ENCODE measurements around the gene SP8.
"Not testable (repeated sequence)": the region's sequence is repeated elsewhere in the genome, so short reads cannot be mapped to it uniquely, and the experiment has no call there.

Gene SP8

GRCh38 chr7:20828947-20829346 is 42.3 kb upstream of the SP8 start:
- no peak for DNase-seq
- Histone ChIP-seq H3K9me3 (no peaks in the 10 kb centered on the region), H3K36me3 (no peaks in the 10 kb centered on the region), H3K4me3 (ENCODE audit: low read depth, low read length) (no peak overlapping the region), H3K27me3 (no peaks in the 10 kb centered on the region), H3K4me1 (no peaks in the 10 kb centered on the region)
- TF ChIP-seq, protein P1, sequence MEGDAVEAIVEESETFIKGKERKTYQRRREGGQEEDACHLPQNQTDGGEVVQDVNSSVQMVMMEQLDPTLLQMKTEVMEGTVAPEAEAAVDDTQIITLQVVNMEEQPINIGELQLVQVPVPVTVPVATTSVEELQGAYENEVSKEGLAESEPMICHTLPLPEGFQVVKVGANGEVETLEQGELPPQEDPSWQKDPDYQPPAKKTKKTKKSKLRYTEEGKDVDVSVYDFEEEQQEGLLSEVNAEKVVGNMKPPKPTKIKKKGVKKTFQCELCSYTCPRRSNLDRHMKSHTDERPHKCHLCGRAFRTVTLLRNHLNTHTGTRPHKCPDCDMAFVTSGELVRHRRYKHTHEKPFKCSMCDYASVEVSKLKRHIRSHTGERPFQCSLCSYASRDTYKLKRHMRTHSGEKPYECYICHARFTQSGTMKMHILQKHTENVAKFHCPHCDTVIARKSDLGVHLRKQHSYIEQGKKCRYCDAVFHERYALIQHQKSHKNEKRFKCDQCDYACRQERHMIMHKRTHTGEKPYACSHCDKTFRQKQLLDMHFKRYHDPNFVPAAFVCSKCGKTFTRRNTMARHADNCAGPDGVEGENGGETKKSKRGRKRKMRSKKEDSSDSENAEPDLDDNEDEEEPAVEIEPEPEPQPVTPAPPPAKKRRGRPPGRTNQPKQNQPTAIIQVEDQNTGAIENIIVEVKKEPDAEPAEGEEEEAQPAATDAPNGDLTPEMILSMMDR (IDR thresholded peaks at IDR 0.05; ENCODE audit: low read depth, low read length) = no peak

GRCh38 chr7:20827172-20827571 is 40.5 kb upstream of the SP8 start:
- no peaks in the 10 kb centered on the region for H3K4me1 ChIP-seq
- no peak for DNase-seq
- H3K9me3 ChIP-seq = no peaks in the 10 kb centered on the region
- no peak overlapping the region for H3K4me3 ChIP-seq (ENCODE audit: low read depth, low read length)
- H3K27me3 ChIP-seq = no peaks in the 10 kb centered on the region
- H3K36me3 ChIP-seq = no peaks in the 10 kb centered on the region
- TF ChIP-seq, protein P1 (IDR thresholded peaks at IDR 0.05; ENCODE audit: low read depth, low read length) = no peak

- Histone ChIP-seq H3K27me3 (no peaks in the 10 kb centered on the region), H3K4me1 (no peaks in the 10 kb centered on the region), H3K9me3 (no peaks in the 10 kb centered on the region), H3K36me3 (no peaks in the 10 kb centered on the region), H3K4me3 (ENCODE audit: low read depth, low read length) (no peak overlapping the region)
- no peak for DNase-seq
- TF ChIP-seq, protein P1 (IDR thresholded peaks at IDR 0.05; ENCODE audit: low read depth, low read length) = no peak
Measured at GRCh38 chr7:20826243-20826642, 39.6 kb upstream of the SP8 start.

DNA sequence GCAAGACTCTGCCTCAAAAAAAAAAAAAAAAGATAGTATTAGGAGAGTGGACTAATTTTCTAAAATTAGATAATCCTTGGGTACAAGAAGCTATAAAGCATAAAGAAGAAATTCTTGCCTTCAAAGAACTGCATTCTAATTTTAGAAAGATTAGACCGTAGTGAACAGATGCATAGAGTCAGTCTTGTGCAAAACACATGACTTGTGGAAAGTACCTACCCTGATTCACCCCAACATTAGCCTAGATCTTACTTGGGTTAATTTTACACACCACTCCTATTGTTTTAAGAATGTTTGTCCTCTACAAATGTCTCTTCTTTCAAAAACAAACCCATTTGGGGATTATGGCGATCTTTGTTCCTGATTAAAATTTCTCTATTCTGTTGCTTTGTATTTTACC is 38.9 kb upstream of the SP8 start:
- TF ChIP-seq, protein P1 (IDR thresholded peaks at IDR 0.05; ENCODE audit: low read depth, low read length) = no peak
- H3K4me1 ChIP-seq = no peaks in the 10 kb centered on the region
- no peaks in the 10 kb centered on the region for H3K36me3 ChIP-seq
- no peaks in the 10 kb centered on the region for H3K27me3 ChIP-seq
- no peaks in the 10 kb centered on the region for H3K9me3 ChIP-seq
- no peak for DNase-seq
- H3K4me3 ChIP-seq (ENCODE audit: low read depth, low read length) = no peak overlapping the region

GRCh38 chr7:20821390-20821789 is 34.7 kb upstream of the SP8 start:
- H3K36me3 ChIP-seq; DNase-seq; H3K4me3 ChIP-seq (ENCODE audit: low read depth, low read length); H3K9me3 ChIP-seq; H3K27me3 ChIP-seq; H3K4me1 ChIP-seq: not testable (repeated sequence)

DNA sequence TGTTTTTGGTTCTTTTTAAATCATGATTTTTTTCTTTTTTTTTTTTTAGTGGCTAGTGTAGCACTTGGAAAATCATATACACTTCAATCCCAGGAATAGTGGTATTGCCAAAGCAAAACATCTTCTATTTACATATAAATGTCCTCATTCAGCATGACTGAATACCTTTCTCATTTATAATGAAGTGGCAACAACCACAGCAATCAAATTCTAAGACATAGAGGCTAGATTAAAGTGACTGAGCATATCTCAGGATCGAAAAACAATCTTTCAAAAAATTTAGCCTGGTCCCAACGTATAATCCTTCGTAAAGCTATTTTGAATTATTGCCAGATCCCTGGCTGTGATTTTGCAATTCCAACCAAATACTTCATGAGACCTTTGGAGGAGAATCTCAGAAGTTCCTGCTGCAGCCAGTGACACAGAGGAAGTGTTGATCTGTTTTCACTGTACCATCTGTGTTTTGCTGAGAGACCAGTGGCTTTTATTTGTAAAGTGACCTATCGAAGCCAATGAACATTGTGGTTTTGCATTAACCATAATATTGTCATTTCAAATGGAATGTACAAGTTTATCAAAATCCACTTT is 29.8 kb upstream of the SP8 start:
- H3K27me3 ChIP-seq = no peaks in the 10 kb centered on the region
- H3K4me3 ChIP-seq (ENCODE audit: low read depth, low read length) = no peak overlapping the region
- TF ChIP-seq, protein P1 (IDR thresholded peaks at IDR 0.05; ENCODE audit: low read depth, low read length) = no peak
- no peak for DNase-seq
- no peaks in the 10 kb centered on the region for H3K9me3 ChIP-seq
- H3K4me1 ChIP-seq = no peaks in the 10 kb centered on the region
- H3K36me3 ChIP-seq = no peaks in the 10 kb centered on the region

DNA sequence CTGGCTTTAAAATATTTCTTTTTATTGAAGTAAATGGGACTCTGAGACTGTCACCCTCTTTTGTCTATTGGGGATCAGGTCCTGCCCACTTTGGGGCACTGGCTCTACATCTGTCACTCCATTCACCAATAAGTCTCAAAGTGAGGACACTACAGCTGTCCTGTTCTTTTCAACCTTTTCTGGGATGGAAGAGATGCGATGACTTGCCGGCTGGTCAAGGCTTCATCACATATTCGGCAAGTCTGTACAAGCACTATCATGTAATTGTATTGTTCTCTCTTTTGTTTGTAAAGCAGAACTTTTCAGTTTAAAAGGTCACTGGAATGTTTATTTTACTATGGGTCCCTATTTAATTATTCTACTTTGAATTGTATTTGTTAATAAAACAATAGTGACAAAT is 17.7 kb upstream of the SP8 start:
- Histone ChIP-seq H3K4me3 (ENCODE audit: low read depth, low read length) (no peak overlapping the region), H3K27me3 (peaks cover 19% of the 10 kb centered on the region), H3K9me3 (no peaks in the 10 kb centered on the region), H3K36me3 (no peaks in the 10 kb centered on the region), H3K4me1 (no peaks in the 10 kb centered on the region)
- no peak for DNase-seq
- TF ChIP-seq, protein P1 (IDR thresholded peaks at IDR 0.05; ENCODE audit: low read depth, low read length) = no peak

Data from BE2C (cell line).